IPS-18c (cell line): ENCODE results near the gene OR52N4.

Experiments
- H3K4me3 ChIP-seq: 2 replicates; pipeline ENCODE4 v1.7.0; 2013; ENCODE audit warnings: low read depth, mild to moderate bottlenecking, low read length, moderate library complexity; ENCODE audit not compliant: insufficient read depth
- H3K9me3 ChIP-seq: one replicate; pipeline ENCODE4 v1.6.1; 2013; ENCODE audit warnings: mild to moderate bottlenecking, low read length, moderate library complexity; ENCODE audit not compliant: control insufficient read depth, insufficient read depth

OR52N4 gene

DNA sequence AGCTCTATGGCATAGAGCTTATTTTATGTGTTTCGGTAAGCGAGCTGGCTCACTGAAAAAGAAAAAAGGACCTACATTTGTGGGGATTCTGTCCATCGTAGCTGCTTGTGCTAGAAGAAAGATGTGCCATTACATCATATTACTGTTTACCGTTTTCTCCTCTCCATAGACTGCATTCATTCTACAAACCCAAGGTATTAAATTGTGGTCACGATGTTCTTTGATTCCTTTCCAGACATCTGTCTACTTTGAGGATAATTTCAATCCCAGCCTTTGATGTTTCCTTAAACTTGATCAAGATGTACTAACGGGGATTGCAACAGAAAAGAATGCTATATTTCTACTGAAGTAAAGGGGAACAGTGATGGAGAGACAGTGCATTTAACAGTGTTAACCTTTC, 42.5 kb downstream of the OR52N4 start:
- no peak overlapping the region for H3K4me3 ChIP-seq
- no peaks in the 10 kb centered on the region for H3K9me3 ChIP-seq

- Histone ChIP-seq H3K9me3 (no peaks in the 10 kb centered on the region), H3K4me3 (no peak overlapping the region)
Measured at GRCh38 chr11:5803982-5804381, 49.9 kb downstream of the OR52N4 start.
